Measurements from ENCODE around the gene DFFB. TPM values are rescaled to one million over a fixed set of nuclear protein-coding genes. Genes with fewer than 3 reads are reported as not detected.

Gene DFFB
- total RNA-seq, 6 experiments from 2014 or later, result 2.0 to 3.5 (median 2.9) TPM

DNA sequence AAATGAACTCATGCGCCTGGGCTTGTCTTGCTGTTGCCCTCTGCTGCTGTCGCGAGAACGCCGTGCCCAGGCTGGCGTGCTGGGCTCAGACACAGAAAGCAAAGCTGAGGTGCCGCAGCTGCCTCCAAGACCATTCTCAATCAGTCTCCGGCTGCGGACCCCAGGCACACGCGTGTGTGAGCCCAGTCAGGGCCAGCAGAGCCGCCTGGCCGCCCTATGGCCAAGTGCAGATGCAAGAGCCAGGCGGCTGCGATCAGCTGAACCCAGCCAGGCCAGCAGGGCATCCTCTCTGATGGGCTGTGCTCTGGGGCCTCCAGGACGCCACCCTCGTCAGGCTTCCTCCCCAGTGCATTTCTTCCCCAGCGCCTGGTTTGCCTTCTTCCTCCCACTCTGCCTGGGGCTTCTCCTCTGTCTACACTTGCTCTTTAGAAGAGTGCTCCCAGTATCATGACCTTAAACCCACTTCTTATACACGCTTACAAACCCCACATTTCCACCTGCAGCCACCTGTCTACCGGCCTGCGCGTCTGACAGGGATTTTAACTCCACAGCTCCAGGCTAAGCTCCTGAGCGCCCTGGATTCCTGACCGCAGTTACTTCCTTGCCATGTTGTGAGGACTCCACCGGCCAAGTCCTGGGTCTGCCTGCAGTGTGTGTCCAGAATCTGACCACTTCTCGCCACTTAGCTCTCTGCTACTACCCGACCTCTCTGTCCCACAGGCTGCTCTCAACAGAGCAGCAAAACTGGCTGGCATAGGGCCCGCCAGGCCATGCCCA is 39.3 kb upstream of the DFFB start:
- TF ChIP-seq, protein P1, sequence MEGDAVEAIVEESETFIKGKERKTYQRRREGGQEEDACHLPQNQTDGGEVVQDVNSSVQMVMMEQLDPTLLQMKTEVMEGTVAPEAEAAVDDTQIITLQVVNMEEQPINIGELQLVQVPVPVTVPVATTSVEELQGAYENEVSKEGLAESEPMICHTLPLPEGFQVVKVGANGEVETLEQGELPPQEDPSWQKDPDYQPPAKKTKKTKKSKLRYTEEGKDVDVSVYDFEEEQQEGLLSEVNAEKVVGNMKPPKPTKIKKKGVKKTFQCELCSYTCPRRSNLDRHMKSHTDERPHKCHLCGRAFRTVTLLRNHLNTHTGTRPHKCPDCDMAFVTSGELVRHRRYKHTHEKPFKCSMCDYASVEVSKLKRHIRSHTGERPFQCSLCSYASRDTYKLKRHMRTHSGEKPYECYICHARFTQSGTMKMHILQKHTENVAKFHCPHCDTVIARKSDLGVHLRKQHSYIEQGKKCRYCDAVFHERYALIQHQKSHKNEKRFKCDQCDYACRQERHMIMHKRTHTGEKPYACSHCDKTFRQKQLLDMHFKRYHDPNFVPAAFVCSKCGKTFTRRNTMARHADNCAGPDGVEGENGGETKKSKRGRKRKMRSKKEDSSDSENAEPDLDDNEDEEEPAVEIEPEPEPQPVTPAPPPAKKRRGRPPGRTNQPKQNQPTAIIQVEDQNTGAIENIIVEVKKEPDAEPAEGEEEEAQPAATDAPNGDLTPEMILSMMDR (IDR thresholded peaks at IDR 0.05), result no peak
- no peak for TF ChIP-seq POLR2A (IDR thresholded peaks at IDR 0.05)
- WGBS (ENCODE audit: insufficient coverage, low coverage, low lambda C conversion rate, missing lambda C conversion rate), result 92% methylated on average over 16 of the region's 28 CpGs
- H3K36me3 ChIP-seq, result peaks cover 0 to 38% (median 12%) of the 10 kb centered on the region in 4 donors

DNA sequence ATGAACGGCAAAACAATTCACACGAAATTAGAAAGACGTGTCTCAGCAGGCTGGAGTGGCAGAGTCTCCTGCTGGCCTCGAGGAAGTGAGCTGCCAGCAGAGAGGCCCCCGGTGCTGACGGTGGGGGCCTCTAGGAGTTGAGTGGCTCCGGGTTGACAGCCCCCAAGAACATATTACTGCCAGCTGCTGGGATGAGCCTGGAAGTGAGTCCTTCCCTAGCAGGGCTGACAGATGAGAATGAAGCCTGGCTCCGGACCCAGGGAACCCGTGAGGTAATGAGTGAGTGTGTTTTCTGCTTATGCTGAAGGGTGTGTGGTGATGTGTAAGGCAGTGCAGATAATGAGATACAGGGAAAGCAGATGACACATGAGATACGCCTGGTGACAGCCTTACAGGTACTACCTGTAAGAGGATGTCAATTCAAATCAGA is 37.5 kb upstream of the DFFB start:
- Histone ChIP-seq H3K4me1 (no peaks in the 10 kb centered on the region), H3K27ac (no peak overlapping the region), H3K4me3 (no peak overlapping the region), H3K36me3 (peaks cover 0 to 33% (median 12%) of the 10 kb centered on the region in 4 donors), H3K9me3 (no peaks in the 10 kb centered on the region), H3K27me3 (no peaks in the 10 kb centered on the region)
- intact Hi-C loops (cut with DNase I), result no loop called here
- DNase-seq (peak in 1 of 3 donors; percentile 10), ATAC-seq (no peak)
- TF ChIP-seq POLR2A (IDR thresholded peaks at IDR 0.05), result no peak
- TF ChIP-seq, protein P1 (IDR thresholded peaks at IDR 0.05), result no peak
- 65% methylated on average over 5 of the region's 10 CpGs for WGBS (ENCODE audit: insufficient coverage, low coverage, low lambda C conversion rate, missing lambda C conversion rate)

More for the DNA sequence above, 39.3 kb upstream of the DFFB start:
- intact Hi-C loops (cut with DNase I), result no loop called here
- ATAC-seq (no peak), DNase-seq (peak in 1 of 3 donors; percentile 14)
- H3K27me3 ChIP-seq, result no peaks in the 10 kb centered on the region
- no peaks in the 10 kb centered on the region for H3K4me1 ChIP-seq
- H3K4me3 ChIP-seq, result no peak overlapping the region
- no peaks in the 10 kb centered on the region for H3K9me3 ChIP-seq
- no peak overlapping the region for H3K27ac ChIP-seq

DNA sequence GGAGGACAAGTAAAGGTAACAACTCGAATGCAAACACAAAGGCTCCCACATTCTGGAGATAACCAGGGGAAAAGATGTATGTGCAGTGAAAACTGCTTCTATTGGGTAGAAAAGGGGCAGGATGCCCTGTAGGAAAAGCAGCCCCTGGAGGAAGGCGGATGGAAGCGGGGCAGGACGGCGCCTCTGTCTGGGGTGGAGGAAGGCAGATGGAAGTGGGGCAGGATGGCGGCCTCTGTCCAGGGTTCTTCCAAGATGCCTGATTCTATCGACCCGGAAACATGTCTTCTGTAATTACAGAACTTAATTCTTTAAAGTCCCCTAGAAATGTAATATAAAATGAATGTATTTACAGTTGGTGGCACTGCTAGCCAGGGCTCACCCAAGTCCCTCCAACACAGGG is 37.0 kb upstream of the DFFB start:
- Histone ChIP-seq H3K27ac (no peak overlapping the region), H3K4me3 (no peak overlapping the region), H3K4me1 (no peaks in the 10 kb centered on the region), H3K27me3 (no peaks in the 10 kb centered on the region), H3K36me3 (peaks cover 0 to 31% (median 11%) of the 10 kb centered on the region in 4 donors), H3K9me3 (no peaks in the 10 kb centered on the region)
- ATAC-seq, result no peak
- intact Hi-C loops (cut with DNase I), result no loop called here
- TF ChIP-seq, protein P1 (IDR thresholded peaks at IDR 0.05), result no peak
- TF ChIP-seq POLR2A (IDR thresholded peaks at IDR 0.05), result no peak
- DNase-seq, result peak in 1 of 3 donors; percentile 2
- no CpG with 5 or more reads among the region's 8 CpGs for WGBS (ENCODE audit: insufficient coverage, low coverage, low lambda C conversion rate, missing lambda C conversion rate)

DNA sequence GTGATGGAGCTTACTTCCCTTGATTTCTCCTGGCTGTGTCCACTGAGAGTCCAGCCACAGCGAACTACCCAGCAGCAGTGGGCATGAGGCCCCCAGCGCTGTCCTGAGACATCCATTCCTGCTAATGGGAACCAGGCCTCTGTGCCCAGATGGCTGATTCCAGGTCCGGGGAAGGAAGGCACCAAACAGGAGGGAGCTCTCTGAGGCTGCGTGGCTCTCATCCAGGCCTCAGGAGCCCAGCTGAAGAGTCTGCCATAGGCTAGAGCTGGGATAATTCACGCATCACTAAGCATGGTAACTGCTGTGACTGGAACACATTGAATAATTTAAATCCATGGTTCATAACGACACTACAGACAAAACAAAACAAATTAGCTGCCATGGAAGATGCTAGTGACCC is 36.3 kb upstream of the DFFB start:
- peak in 1 of 3 donors; percentile 7 for DNase-seq
- intact Hi-C loops (cut with DNase I), result no loop called here
- no peaks in the 10 kb centered on the region for H3K4me1 ChIP-seq
- no peak overlapping the region for H3K27ac ChIP-seq
- ATAC-seq, result no peak
- no peaks in the 10 kb centered on the region for H3K27me3 ChIP-seq
- H3K4me3 ChIP-seq, result no peak overlapping the region
- TF ChIP-seq, protein P1 (IDR thresholded peaks at IDR 0.05), result no peak
- TF ChIP-seq POLR2A (IDR thresholded peaks at IDR 0.05), result no peak
- H3K36me3 ChIP-seq, result peaks cover 0 to 38% (median 12%) of the 10 kb centered on the region in 4 donors
- WGBS (ENCODE audit: insufficient coverage, low coverage, low lambda C conversion rate, missing lambda C conversion rate), result 75% methylated on average over 1 of the region's 6 CpGs
- H3K9me3 ChIP-seq, result no peaks in the 10 kb centered on the region
